Colonic mucosa (tissue), 4 donors: ENCODE measurements around the gene UBE2QL1. TPM values are rescaled to one million over a fixed set of nuclear protein-coding genes. Genes with fewer than 3 reads are reported as not detected.

Source experiments
- DNase-seq: peaks from one replicate; pipeline ENCODE4 v3.0.0-alpha.2; 2020
- H3K27ac ChIP-seq: fragments of 200-600 bp; one replicate; pipeline ENCODE4 v1.8.0; 2021
- H3K27me3 ChIP-seq: fragments of 200-600 bp; one replicate; pipeline ENCODE4 v1.8.0; 2021
- H3K36me3 ChIP-seq: fragments of 200-600 bp; one replicate; pipeline ENCODE4 v1.8.0; 2021
- H3K4me1 ChIP-seq: fragments of 200-600 bp; one replicate; pipeline ENCODE4 v1.8.0; 2021; ENCODE audit warnings: mild to moderate bottlenecking
- H3K4me3 ChIP-seq: fragments of 200-600 bp; one replicate; pipeline ENCODE4 v1.8.0; 2021
- H3K9ac ChIP-seq, 2 donors: one replicate each; pipeline ENCODE4 v1.7.0; 2013; ENCODE audit warnings: control low read depth in 2 of 2, low read depth in 2 of 2, low read length in 2 of 2
- H3K9me3 ChIP-seq: fragments of 200-600 bp; one replicate; pipeline ENCODE4 v1.8.0; 2021
- CTCF ChIP-seq: fragments of 200-600 bp; IDR thresholded peaks from one replicate; pipeline ENCODE4 v1.8.0; 2022; ENCODE audit warnings: antibody characterized with exemption, mild to moderate bottlenecking
- intact Hi-C: fragments of 100-400 bp; cut with DNase I; formaldehyde crosslinking; loops from one replicate; pipeline ENCODE4 v1.14.1; 2022
- total RNA-seq, 2 donors: library from RNA; stranded (reverse); fragmentation: NEBNext Ultra II Directional in 1 of 2; extraction: Animal tissue kit (Norgen Biotek cat#: 25700) in 1 of 2; gene quantifications; one replicate each; pipeline ENCODE4 v1.2.1, GENCODE V29; 2021
- donor health status: healthy.
- donor health status: DM: no; HTN: no; CAD: no.
- donor health status: DM: no; HTN: no; CAD: no.

UBE2QL1 gene
- total RNA-seq, 2 donors from 2014 or later, result 0.12 to 0.35 TPM

- intact Hi-C loops, result no loop called here
- Histone ChIP-seq H3K9ac (no peak overlapping the region), H3K9me3 (no peaks in the 10 kb centered on the region), H3K4me1 (no peaks in the 10 kb centered on the region), H3K4me3 (no peak overlapping the region), H3K27me3 (peaks cover 12% of the 10 kb centered on the region), H3K36me3 (no peaks in the 10 kb centered on the region), H3K27ac (no peak overlapping the region)
- DNase-seq, result no peak
- TF ChIP-seq CTCF, result no peak
Observed at GRCh38 chr5:6446626-6447309, 1.9 kb upstream of the UBE2QL1 start.

GRCh38 chr5:6447384-6448140, 1.1 kb upstream of the UBE2QL1 start:
- TF ChIP-seq CTCF, result no peak
- intact Hi-C loops, result no loop called here
- Histone ChIP-seq H3K36me3 (no peaks in the 10 kb centered on the region), H3K4me1 (no peaks in the 10 kb centered on the region), H3K27ac (no peak overlapping the region), H3K9me3 (no peaks in the 10 kb centered on the region), H3K9ac (no peak overlapping the region), H3K27me3 (peaks cover 12% of the 10 kb centered on the region), H3K4me3 (no peak overlapping the region)
- no peak for DNase-seq

GRCh38 chr5:6448141-6448491, 543 bp upstream of the UBE2QL1 start:
- Histone ChIP-seq H3K9ac (peak overlapping the region in 1 of 2 donors; percentile 24), H3K9me3 (no peaks in the 10 kb centered on the region), H3K27ac (no peak overlapping the region), H3K4me1 (no peaks in the 10 kb centered on the region), H3K4me3 (no peak overlapping the region), H3K36me3 (no peaks in the 10 kb centered on the region), H3K27me3 (peaks cover 12% of the 10 kb centered on the region)
- no peak for DNase-seq
- intact Hi-C loops, result no loop called here
- no peak for TF ChIP-seq CTCF

- Histone ChIP-seq H3K36me3 (no peaks in the 10 kb centered on the region), H3K27me3 (peaks cover 12% of the 10 kb centered on the region), H3K9me3 (no peaks in the 10 kb centered on the region), H3K27ac (no peak overlapping the region), H3K4me3 (peak overlapping the region; percentile 38), H3K4me1 (no peaks in the 10 kb centered on the region), H3K9ac (peak overlapping the region in 1 of 2 donors; percentile 60)
- intact Hi-C loops, result no loop called here
- no peak for TF ChIP-seq CTCF
- no peak for DNase-seq
Observed at GRCh38 chr5:6449465-6450158, 953 bp downstream of the UBE2QL1 start.

GRCh38 chr5:6450319-6450833, 1.7 kb downstream of the UBE2QL1 start:
- Histone ChIP-seq H3K27ac (no peak overlapping the region), H3K9ac (no peak overlapping the region), H3K27me3 (peaks cover 12% of the 10 kb centered on the region), H3K4me3 (no peak overlapping the region), H3K9me3 (no peaks in the 10 kb centered on the region), H3K36me3 (no peaks in the 10 kb centered on the region), H3K4me1 (no peaks in the 10 kb centered on the region)
- DNase-seq, result no peak
- intact Hi-C loops, result no loop called here
- TF ChIP-seq CTCF, result no peak
